ENCODE data around the gene KHSRP. TPM values are rescaled to one million over a fixed set of nuclear protein-coding genes. Genes with fewer than 3 reads are reported as not detected.

Gene KHSRP
- 188 and 200 TPM in 2 replicates for total RNA-seq

GRCh38 chr19:6424195-6424938 is at the start of gene KHSRP:
TSS of gene KHSRP (minus strand) at chr19:6424811. CDS start at chr19:6424701, 110 bp downstream.

GRCh38 chr19:6464070-6464873 is 39.7 kb upstream of the KHSRP start, which contains the start of gene CRB3:
TSS of gene CRB3 (plus strand) at chr19:6464271. CDS start at chr19:6464702, 431 bp downstream.

GRCh38 chr19:6459262-6460098 is 34.9 kb upstream of the KHSRP start, which contains the start of gene SLC25A23:
TSS of gene SLC25A23 (minus strand) at chr19:6459792. CDS start at chr19:6459628, 164 bp downstream.

GRCh38 chr19:6433663-6434062 is 9.1 kb upstream of the KHSRP start, which contains the start of gene SLC25A41:
TSS of gene SLC25A41 (minus strand) at chr19:6433763. CDS start at chr19:6433693, 70 bp downstream.

GRCh38 chr19:6393074-6393982 is 31.3 kb downstream of the KHSRP start, which contains the start of gene GTF2F1:
TSS of gene GTF2F1 (minus strand) at chr19:6393164. CDS start at chr19:6392995, 169 bp downstream.

GRCh38 chr19:6375411-6376010 is 49.1 kb downstream of the KHSRP start, which contains the start of gene PSPN:
TSS of gene PSPN (minus strand) at chr19:6375933. CDS start at chr19:6375849, 84 bp downstream.

GRCh38 chr19:6372594-6373095 is 52.0 kb downstream of the KHSRP start, which contains the start of gene ALKBH7:
TSS of gene ALKBH7 (plus strand) at chr19:6372794. CDS start at chr19:6372821, 27 bp downstream.

Other genes with a start within 250 kb of the KHSRP start
- 21.4 and 23.0 TPM in 2 replicates for gene MLLT1, start 144.8 kb downstream of the KHSRP start, total RNA-seq
- gene ACER1, start 91.2 kb downstream of the KHSRP start, total RNA-seq: 0.15 TPM in 1 of 2 replicates, not detected in the other
- gene CLPP, start 63.3 kb downstream of the KHSRP start, total RNA-seq: 248 and 253 TPM in 2 replicates
- 67.5 and 68.1 TPM in 2 replicates for gene ALKBH7, start 52.0 kb downstream of the KHSRP start, total RNA-seq
- gene PSPN, start 48.9 kb downstream of the KHSRP start, total RNA-seq: 0.45 and 0.84 TPM in 2 replicates
- 35.7 and 44.4 TPM in 2 replicates for gene GTF2F1, start 31.6 kb downstream of the KHSRP start, total RNA-seq
- gene SLC25A41, start 9.0 kb upstream of the KHSRP start, total RNA-seq: not detected in 2 replicates
- gene SLC25A23, start 35.0 kb upstream of the KHSRP start, total RNA-seq: 25.1 and 31.4 TPM in 2 replicates
- gene CRB3, start 39.5 kb upstream of the KHSRP start, total RNA-seq: not detected in 2 replicates
- not detected in 2 replicates for gene DENND1C, start 57.0 kb upstream of the KHSRP start, total RNA-seq
- gene TUBB4A, start 77.5 kb upstream of the KHSRP start, total RNA-seq: not detected in 2 replicates
- 0.67 and 0.74 TPM in 2 replicates for gene TNFSF9, start 106.2 kb upstream of the KHSRP start, total RNA-seq
- not detected in 2 replicates for gene CD70, start 166.3 kb upstream of the KHSRP start, total RNA-seq
- gene TNFSF14, start 245.3 kb upstream of the KHSRP start, total RNA-seq: not detected in 2 replicates